Measurements from ENCODE around the gene PCLAF. TPM values are rescaled to one million over a fixed set of nuclear protein-coding genes. Genes with fewer than 3 reads are reported as not detected.
"Not testable (repeated sequence)": the region's sequence is repeated elsewhere in the genome, so short reads cannot be mapped to it uniquely, and the experiment has no call there.

Gene PCLAF
- total and polyA plus RNA-seq, 12 donors, result 0.17 to 4.5 (median 0.67) TPM; not detected in 5

- H3K4me1 ChIP-seq, result no peaks in the 10 kb centered on the region
- no peaks in the 10 kb centered on the region for H3K9me3 ChIP-seq
- no peak for TF ChIP-seq CTCF (IDR thresholded peaks at IDR 0.05)
- H3K27ac ChIP-seq, result no peak overlapping the region
- H3K4me3 ChIP-seq, result no peak overlapping the region
- 88 to 91% methylated on average over 2 of the region's 2 CpGs for WGBS, 2 donors
- H3K36me3 ChIP-seq, result peaks cover 0 to 99% (median 66%) of the 10 kb centered on the region in 9 donors
- no peaks in the 10 kb centered on the region for H3K27me3 ChIP-seq
- DNase-seq (no peak), ATAC-seq (no peak)
- intact Hi-C loops (cut with DNase I), result no loop called here
Observed at GRCh38 chr15:64412216-64412615, 31.0 kb upstream of the PCLAF start.

DNA sequence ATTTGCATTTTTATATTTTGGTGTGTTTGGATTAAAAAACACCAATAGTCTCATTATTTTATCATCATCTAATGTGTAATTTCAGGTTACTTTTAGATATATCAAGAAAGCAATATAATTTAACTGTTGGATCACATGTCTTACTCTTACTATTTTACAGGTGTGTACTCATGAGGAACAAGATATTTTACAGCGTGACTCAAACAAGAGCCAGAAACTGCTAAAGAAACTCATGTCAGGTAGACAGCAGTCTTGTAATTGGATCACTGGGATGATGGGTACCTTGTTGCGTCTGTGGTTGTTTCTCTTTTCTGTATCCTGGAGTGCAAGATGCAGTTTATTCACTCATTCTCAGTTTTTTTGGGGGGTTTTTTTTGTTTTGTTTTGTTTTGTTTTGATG lies 19.3 kb upstream of the PCLAF start:
- Histone ChIP-seq H3K36me3 (peaks cover 0 to 100% (median 81%) of the 10 kb centered on the region in 9 donors), H3K4me3 (no peak overlapping the region), H3K4me1 (no peaks in the 10 kb centered on the region), H3K9me3 (no peaks in the 10 kb centered on the region), H3K27me3 (no peaks in the 10 kb centered on the region), H3K27ac (no peak overlapping the region)
- 96 to 97% methylated on average over 2 of the region's 2 CpGs for WGBS, 2 donors
- TF ChIP-seq CTCF (IDR thresholded peaks at IDR 0.05), result no peak
- intact Hi-C loops (cut with DNase I), result loop anchor here in 1 of 10 donors (10.0 kb wide), 1 partner anchor 756 kb away; no protein-coding TSS in a partner anchor
- ATAC-seq (no peak), DNase-seq (no peak)

GRCh38 chr15:64398575-64398974 lies 17.3 kb upstream of the PCLAF start:
- WGBS, 2 donors, result 68 to 69% methylated on average over 2 of the region's 2 CpGs
- Histone ChIP-seq H3K36me3 (peaks cover 0 to 100% (median 82%) of the 10 kb centered on the region in 9 donors), H3K4me1 (no peaks in the 10 kb centered on the region), H3K27ac (peak overlapping the region in 7 of 10 donors; percentile 2 to 67 (median 46)), H3K4me3 (no peak overlapping the region), H3K9me3 (no peaks in the 10 kb centered on the region), H3K27me3 (no peaks in the 10 kb centered on the region)
- intact Hi-C loops (cut with DNase I), result no loop called here
- TF ChIP-seq CTCF (IDR thresholded peaks at IDR 0.05), result no peak
- ATAC-seq (peak in 6 of 8 donors; percentile 61 to 89 (median 73)), DNase-seq (no peak)

- Histone ChIP-seq H3K4me3 (no peak overlapping the region), H3K27me3 (no peaks in the 10 kb centered on the region), H3K27ac (no peak overlapping the region), H3K9me3 (no peaks in the 10 kb centered on the region), H3K36me3 (peaks cover 0 to 99% (median 73%) of the 10 kb centered on the region in 9 donors), H3K4me1 (no peaks in the 10 kb centered on the region)
- TF ChIP-seq CTCF (IDR thresholded peaks at IDR 0.05), result no peak
- ATAC-seq, result no peak
- intact Hi-C loops (cut with DNase I), result no loop called here
- no peak for DNase-seq
- WGBS, 2 donors, result 96 to 99% methylated on average over 5 of the region's 5 CpGs
Observed at GRCh38 chr15:64396789-64397188, 15.5 kb upstream of the PCLAF start.

- ATAC-seq; DNase-seq; H3K9me3 ChIP-seq; H3K4me3 ChIP-seq; intact Hi-C loops (cut with DNase I); H3K27ac ChIP-seq; H3K27me3 ChIP-seq: not testable (repeated sequence)
- H3K4me1 ChIP-seq, result peaks cover 0 to 16% (median 13%) of the 10 kb centered on the region in 9 donors
- WGBS, 2 donors, result 86% methylated on average over 3 of the region's 3 CpGs
- H3K36me3 ChIP-seq, result peaks cover 0 to 73% (median 35%) of the 10 kb centered on the region in 9 donors
Observed at GRCh38 chr15:64392471-64392870, 11.2 kb upstream of the PCLAF start.

All from heart right ventricle (tissue), 16 donors.